ENCODE results near the gene NUFIP1.

NUFIP1 gene

DNA sequence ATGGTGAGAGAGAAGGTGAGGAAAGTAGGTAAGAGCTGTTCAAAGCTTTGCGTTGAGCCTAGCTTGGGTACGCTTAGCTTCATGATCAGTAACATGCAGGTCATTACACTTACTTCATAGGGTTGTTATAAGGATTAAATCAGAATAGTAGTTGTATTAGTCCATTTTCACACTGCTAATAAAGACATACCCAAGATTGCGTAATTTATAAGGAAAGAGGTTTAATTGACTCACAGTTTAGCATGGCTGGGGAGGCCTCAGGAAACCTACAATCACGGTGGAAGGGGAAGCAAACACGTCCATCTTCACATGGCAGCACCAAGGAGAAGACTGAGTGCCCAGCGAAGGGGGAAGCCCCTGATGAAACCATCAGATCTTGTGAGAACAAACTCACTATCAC lies 21.9 kb upstream of the NUFIP1 start:
- no peak for TF ChIP-seq CTCF (conservative IDR thresholded peaks at IDR 0.05)
- no peak overlapping the region for H3K27ac ChIP-seq

GRCh38 chr13:45007823-45008222 lies 18.6 kb upstream of the NUFIP1 start:
- no peak for TF ChIP-seq CTCF (conservative IDR thresholded peaks at IDR 0.05)
- H3K27ac ChIP-seq, result no peak overlapping the region

DNA sequence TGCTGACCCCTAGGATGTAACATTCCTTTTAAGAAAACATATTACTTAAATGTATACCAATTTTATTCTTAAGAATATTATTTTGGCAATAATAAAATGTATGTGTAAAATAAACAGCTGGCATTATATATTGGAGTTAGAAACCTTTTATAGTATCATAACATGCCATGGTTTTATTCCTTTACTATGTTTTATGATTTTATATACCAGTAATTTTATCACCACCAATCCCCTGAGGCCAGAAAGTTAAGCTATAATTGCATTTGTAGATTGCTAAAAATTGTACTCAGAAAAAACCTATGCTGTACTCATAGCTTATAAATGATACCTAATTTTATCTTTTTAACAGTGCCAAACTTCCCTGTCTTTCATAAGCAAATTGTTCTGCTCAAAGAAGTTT lies 18.0 kb upstream of the NUFIP1 start:
- H3K27ac ChIP-seq, result no peak overlapping the region
- no peak for TF ChIP-seq CTCF (conservative IDR thresholded peaks at IDR 0.05)

- H3K27ac ChIP-seq, result no peak overlapping the region
- no peak for TF ChIP-seq CTCF (conservative IDR thresholded peaks at IDR 0.05)
These were observed 14.8 kb upstream of the NUFIP1 start for GRCh38 chr13:45004096-45004495.

DNA sequence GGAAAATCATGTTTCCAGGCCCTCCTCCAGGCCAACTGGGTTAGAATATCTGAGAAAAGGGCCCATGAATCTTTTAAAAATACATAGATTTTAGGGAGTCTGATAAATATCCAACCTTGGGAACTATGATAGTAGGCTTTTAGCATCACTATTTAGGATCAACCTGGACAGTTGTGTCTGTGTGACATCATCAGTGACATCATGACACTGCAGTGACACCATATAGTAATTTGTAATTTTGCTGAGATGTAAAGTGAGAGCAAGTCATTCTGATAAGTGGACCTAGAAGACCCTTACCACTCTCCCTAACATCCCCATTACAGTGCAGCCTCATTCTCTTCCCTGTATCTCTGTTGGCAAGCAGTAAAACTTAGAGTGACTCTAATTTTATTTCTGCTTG lies 14.1 kb upstream of the NUFIP1 start:
- no peak for TF ChIP-seq CTCF (conservative IDR thresholded peaks at IDR 0.05)
- H3K27ac ChIP-seq, result no peak overlapping the region

- peak overlapping the region; percentile 80 for H3K27ac ChIP-seq
- TF ChIP-seq CTCF (conservative IDR thresholded peaks at IDR 0.05), result no peak
These were observed 670 bp upstream of the NUFIP1 start for GRCh38 chr13:44989941-44990340.

- TF ChIP-seq CTCF (conservative IDR thresholded peaks at IDR 0.05), result peak; percentile 34
- H3K27ac ChIP-seq, result no peak overlapping the region
These were observed 10.9 kb downstream of the NUFIP1 start for GRCh38 chr13:44978328-44978727.
